ENCODE data around the gene RAPGEF1. TPM values are rescaled to one million over a fixed set of nuclear protein-coding genes. Genes with fewer than 3 reads are reported as not detected.

RAPGEF1 gene
- polyA plus RNA-seq, 2 of the 4 experiments (the other 2 are of a cell fraction) = 21.6 to 27.7 TPM

DNA sequence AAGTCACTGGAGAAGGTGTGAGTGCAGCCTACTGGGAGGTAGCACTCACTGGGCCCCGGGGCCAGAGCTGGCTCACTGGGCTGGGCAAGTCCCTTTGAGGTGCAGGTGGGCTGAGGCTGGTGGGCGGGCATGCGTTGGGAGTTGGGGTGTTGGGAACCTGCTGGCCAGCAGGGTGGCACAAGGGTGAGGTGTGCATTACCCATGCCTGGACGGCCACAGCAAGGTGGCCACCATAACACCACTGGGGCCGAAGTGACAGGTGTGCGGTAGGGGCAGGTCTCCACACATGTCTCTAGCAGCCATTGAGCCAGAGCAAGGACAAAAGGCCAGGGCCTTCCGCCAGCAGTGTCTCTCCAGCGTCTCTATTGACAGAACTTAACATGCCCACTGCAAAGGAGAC is 172.0 kb downstream of the RAPGEF1 start:
- H3K4me2 ChIP-seq = no peak overlapping the region
- CTCF ChIA-PET = interaction anchor here (0.6 to 0.9 kb wide), 2 partner anchors 9 to 13 kb away, joined by 4 read pairs; no protein-coding TSS in a partner anchor
- no peaks in the 10 kb centered on the region for H3K4me1 ChIP-seq
- H3K27ac ChIP-seq = no peak overlapping the region
- no peak overlapping the region for H3K4me3 ChIP-seq
- peak in 1 of 2 experiments; percentile 38; a peak in 2 of 6 replicates for ATAC-seq
- DNase-seq (ENCODE audit: low read depth in 1 of 2, low spot score in 1 of 2) = no peak
- peaks cover 3% of the 10 kb centered on the region; the same call in 2 of the 3 replicates for H3K9me3 ChIP-seq
- POLR2A ChIA-PET = no interaction called here
- no peak for TF ChIP-seq HOXB5 (CRISPR knock-in tag; IDR thresholded peaks at IDR 0.05)
- TF ChIP-seq RNF2 (IDR thresholded peaks at IDR 0.05; ENCODE audit: borderline replicate concordance, low read depth) = no peak
- no peak for TF ChIP-seq MAZ (IDR thresholded peaks at IDR 0.05; ENCODE audit: borderline replicate concordance, low read depth, low read length)
- TF ChIP-seq, protein P1, sequence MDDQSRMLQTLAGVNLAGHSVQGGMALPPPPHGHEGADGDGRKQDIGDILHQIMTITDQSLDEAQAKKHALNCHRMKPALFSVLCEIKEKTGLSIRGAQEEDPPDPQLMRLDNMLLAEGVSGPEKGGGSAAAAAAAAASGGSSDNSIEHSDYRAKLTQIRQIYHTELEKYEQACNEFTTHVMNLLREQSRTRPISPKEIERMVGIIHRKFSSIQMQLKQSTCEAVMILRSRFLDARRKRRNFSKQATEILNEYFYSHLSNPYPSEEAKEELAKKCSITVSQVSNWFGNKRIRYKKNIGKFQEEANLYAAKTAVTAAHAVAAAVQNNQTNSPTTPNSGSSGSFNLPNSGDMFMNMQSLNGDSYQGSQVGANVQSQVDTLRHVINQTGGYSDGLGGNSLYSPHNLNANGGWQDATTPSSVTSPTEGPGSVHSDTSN (IDR thresholded peaks at IDR 0.05) = no peak
- no peak for TF ChIP-seq HEYL (CRISPR knock-in tag; IDR thresholded peaks at IDR 0.05)
- no peak for TF ChIP-seq NR3C1 (IDR thresholded peaks at IDR 0.05)
- TF ChIP-seq CHD4 (IDR thresholded peaks at IDR 0.05; ENCODE audit: borderline replicate concordance) = no peak
- TF ChIP-seq TFCP2L1 (CRISPR knock-in tag; IDR thresholded peaks at IDR 0.05) = no peak
- no peak for TF ChIP-seq RARB (CRISPR knock-in tag; IDR thresholded peaks at IDR 0.05)
- FAIRE-seq = no peak
- WGBS (ENCODE audit: missing lambda C conversion rate) = 91% methylated on average over 8 of the region's 8 CpGs

DNA sequence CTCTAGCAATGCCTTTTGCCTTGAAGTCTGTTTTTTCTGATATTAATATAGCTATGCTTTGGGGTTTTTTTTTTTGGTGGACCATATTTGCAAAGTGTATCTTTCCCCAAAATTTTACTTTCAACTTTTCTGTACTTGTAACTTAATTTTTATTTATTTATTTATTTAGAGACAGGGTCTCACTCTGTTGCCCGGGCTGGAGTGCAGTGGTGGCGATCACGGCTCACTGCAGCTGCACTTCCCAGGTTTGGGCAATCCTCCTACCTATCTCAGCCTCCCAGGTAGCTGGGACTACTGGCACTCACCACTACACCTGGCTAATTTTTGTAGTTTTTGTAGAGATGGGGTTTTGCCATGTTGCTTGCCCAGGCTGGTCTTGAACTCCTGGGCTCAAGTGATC is 173.7 kb downstream of the RAPGEF1 start:
- no peak for FAIRE-seq
- 91% methylated on average over 3 of the region's 3 CpGs for WGBS (ENCODE audit: missing lambda C conversion rate)
- H3K27ac ChIP-seq = no peak overlapping the region
- no peaks in the 10 kb centered on the region for H3K4me1 ChIP-seq
- no peak for DNase-seq (ENCODE audit: low read depth in 1 of 2, low spot score in 1 of 2)
- TF ChIP-seq NPAS2 (CRISPR knock-in tag; IDR thresholded peaks at IDR 0.05; ENCODE audit: borderline replicate concordance) = no peak
- TF ChIP-seq POLR2AphosphoS2 (conservative IDR thresholded peaks at IDR 0.05; ENCODE audit: low read length) = no peak
- TF ChIP-seq MAZ (IDR thresholded peaks at IDR 0.05; ENCODE audit: borderline replicate concordance, low read depth, low read length) = no peak
- TF ChIP-seq EHMT2 (IDR thresholded peaks at IDR 0.05; ENCODE audit: low read depth) = no peak
- TF ChIP-seq MAFK (IDR thresholded peaks at IDR 0.05; ENCODE audit: partially characterized antibody) = no peak
- TF ChIP-seq, protein P2, sequence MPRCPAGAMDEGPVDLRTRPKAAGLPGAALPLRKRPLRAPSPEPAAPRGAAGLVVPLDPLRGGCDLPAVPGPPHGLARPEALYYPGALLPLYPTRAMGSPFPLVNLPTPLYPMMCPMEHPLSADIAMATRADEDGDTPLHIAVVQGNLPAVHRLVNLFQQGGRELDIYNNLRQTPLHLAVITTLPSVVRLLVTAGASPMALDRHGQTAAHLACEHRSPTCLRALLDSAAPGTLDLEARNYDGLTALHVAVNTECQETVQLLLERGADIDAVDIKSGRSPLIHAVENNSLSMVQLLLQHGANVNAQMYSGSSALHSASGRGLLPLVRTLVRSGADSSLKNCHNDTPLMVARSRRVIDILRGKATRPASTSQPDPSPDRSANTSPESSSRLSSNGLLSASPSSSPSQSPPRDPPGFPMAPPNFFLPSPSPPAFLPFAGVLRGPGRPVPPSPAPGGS (IDR thresholded peaks at IDR 0.05) = no peak
- TF ChIP-seq, protein P3, sequence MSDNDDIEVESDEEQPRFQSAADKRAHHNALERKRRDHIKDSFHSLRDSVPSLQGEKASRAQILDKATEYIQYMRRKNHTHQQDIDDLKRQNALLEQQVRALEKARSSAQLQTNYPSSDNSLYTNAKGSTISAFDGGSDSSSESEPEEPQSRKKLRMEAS (IDR thresholded peaks at IDR 0.05) = no peak
- TF ChIP-seq RNF2 (IDR thresholded peaks at IDR 0.05; ENCODE audit: borderline replicate concordance, low read depth) = no peak
- TF ChIP-seq, protein P4, sequence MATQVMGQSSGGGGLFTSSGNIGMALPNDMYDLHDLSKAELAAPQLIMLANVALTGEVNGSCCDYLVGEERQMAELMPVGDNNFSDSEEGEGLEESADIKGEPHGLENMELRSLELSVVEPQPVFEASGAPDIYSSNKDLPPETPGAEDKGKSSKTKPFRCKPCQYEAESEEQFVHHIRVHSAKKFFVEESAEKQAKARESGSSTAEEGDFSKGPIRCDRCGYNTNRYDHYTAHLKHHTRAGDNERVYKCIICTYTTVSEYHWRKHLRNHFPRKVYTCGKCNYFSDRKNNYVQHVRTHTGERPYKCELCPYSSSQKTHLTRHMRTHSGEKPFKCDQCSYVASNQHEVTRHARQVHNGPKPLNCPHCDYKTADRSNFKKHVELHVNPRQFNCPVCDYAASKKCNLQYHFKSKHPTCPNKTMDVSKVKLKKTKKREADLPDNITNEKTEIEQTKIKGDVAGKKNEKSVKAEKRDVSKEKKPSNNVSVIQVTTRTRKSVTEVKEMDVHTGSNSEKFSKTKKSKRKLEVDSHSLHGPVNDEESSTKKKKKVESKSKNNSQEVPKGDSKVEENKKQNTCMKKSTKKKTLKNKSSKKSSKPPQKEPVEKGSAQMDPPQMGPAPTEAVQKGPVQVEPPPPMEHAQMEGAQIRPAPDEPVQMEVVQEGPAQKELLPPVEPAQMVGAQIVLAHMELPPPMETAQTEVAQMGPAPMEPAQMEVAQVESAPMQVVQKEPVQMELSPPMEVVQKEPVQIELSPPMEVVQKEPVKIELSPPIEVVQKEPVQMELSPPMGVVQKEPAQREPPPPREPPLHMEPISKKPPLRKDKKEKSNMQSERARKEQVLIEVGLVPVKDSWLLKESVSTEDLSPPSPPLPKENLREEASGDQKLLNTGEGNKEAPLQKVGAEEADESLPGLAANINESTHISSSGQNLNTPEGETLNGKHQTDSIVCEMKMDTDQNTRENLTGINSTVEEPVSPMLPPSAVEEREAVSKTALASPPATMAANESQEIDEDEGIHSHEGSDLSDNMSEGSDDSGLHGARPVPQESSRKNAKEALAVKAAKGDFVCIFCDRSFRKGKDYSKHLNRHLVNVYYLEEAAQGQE (IDR thresholded peaks at IDR 0.05) = no peak
- TF ChIP-seq, protein P5, sequence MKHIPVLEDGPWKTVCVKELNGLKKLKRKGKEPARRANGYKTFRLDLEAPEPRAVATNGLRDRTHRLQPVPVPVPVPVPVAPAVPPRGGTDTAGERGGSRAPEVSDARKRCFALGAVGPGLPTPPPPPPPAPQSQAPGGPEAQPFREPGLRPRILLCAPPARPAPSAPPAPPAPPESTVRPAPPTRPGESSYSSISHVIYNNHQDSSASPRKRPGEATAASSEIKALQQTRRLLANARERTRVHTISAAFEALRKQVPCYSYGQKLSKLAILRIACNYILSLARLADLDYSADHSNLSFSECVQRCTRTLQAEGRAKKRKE (CRISPR knock-in tag; IDR thresholded peaks at IDR 0.05; ENCODE audit: low read depth) = no peak
- TF ChIP-seq GATA3 (IDR thresholded peaks at IDR 0.05; ENCODE audit: borderline replicate concordance) = no peak
- no peak for TF ChIP-seq NFE2L2 (conservative IDR thresholded peaks at IDR 0.05; ENCODE audit: low read length)
- TF ChIP-seq RAD21 (conservative IDR thresholded peaks at IDR 0.05 in 1 of 2, IDR thresholded peaks at IDR 0.05 in 1 of 2) = no peak
- TF ChIP-seq RARB (CRISPR knock-in tag; IDR thresholded peaks at IDR 0.05) = no peak
- no peak for TF ChIP-seq SREBF2 (IDR thresholded peaks at IDR 0.05)
- no peak for TF ChIP-seq CBX2 (IDR thresholded peaks at IDR 0.05; ENCODE audit: borderline replicate concordance, low read depth)
- no peak for ATAC-seq
- POLR2A ChIA-PET = no interaction called here
- H3K9me3 ChIP-seq = peaks cover 13% of the 10 kb centered on the region; the same call in 2 of the 3 replicates
- no peak overlapping the region for H3K4me3 ChIP-seq
- no peak overlapping the region for H3K4me2 ChIP-seq
- CTCF ChIA-PET = interaction anchor here (0.6 to 1.9 kb wide), 4 partner anchors 25 to 601 kb away, joined by 3 to 7 read pairs (median 3); no protein-coding TSS in a partner anchor
